Ramos (cell line): Measurements from ENCODE around the gene PHOX2B.

Experiments
- in situ Hi-C: fragments of 300-500 bp; cut with MboI; formaldehyde crosslinking; loops from one replicate; pipeline ENCODE4 v1.14.3; 2022; ENCODE audit warnings: low sequenced_read_pairs; ENCODE audit not compliant: unreplicated experiment

PHOX2B gene

GRCh38 chr4:41748571-41749475 lies at the start of gene PHOX2B:
Gene PHOX2B (minus strand): TSS chr4:41748725. CDS start chr4:41748610, 115 bp downstream.
- in situ Hi-C loops: no loop called here

- in situ Hi-C loops: no loop called here
These were observed 48.7 kb upstream of the PHOX2B start for GRCh38 chr4:41797260-41797659.

- in situ Hi-C loops: no loop called here
These were observed 48.2 kb upstream of the PHOX2B start for GRCh38 chr4:41796545-41797210.

GRCh38 chr4:41795796-41796385 lies 47.4 kb upstream of the PHOX2B start:
- in situ Hi-C loops: no loop called here

- in situ Hi-C loops: no loop called here
These were observed 43.6 kb upstream of the PHOX2B start for GRCh38 chr4:41792166-41792565.

GRCh38 chr4:41791557-41791956 lies 43.0 kb upstream of the PHOX2B start:
- in situ Hi-C loops: no loop called here

GRCh38 chr4:41787931-41788330 lies 39.4 kb upstream of the PHOX2B start:
- in situ Hi-C loops: no loop called here

- in situ Hi-C loops: no loop called here
These were observed 37.1 kb upstream of the PHOX2B start for GRCh38 chr4:41785665-41786064.

GRCh38 chr4:41784191-41784979 lies 35.9 kb upstream of the PHOX2B start:
- in situ Hi-C loops: no loop called here

GRCh38 chr4:41776466-41776865 lies 27.9 kb upstream of the PHOX2B start:
- in situ Hi-C loops: no loop called here

GRCh38 chr4:41763729-41764128 lies 15.2 kb upstream of the PHOX2B start:
- in situ Hi-C loops: no loop called here

GRCh38 chr4:41758884-41759283 lies 10.4 kb upstream of the PHOX2B start:
- in situ Hi-C loops: no loop called here

- in situ Hi-C loops: no loop called here
These were observed 9.1 kb upstream of the PHOX2B start for GRCh38 chr4:41757521-41758156.

- in situ Hi-C loops: no loop called here
These were observed 5.4 kb upstream of the PHOX2B start for GRCh38 chr4:41753942-41754341.

- in situ Hi-C loops: no loop called here
These were observed 3.7 kb upstream of the PHOX2B start for GRCh38 chr4:41752081-41752836.

- in situ Hi-C loops: no loop called here
These were observed 3.0 kb upstream of the PHOX2B start for GRCh38 chr4:41751449-41752061.

- in situ Hi-C loops: no loop called here
These were observed 2.3 kb upstream of the PHOX2B start for GRCh38 chr4:41750626-41751448.

- in situ Hi-C loops: no loop called here
These were observed 1.6 kb upstream of the PHOX2B start for GRCh38 chr4:41750121-41750625.
